Measurements from ENCODE around the gene SENP5. TPM values are rescaled to one million over a fixed set of nuclear protein-coding genes. Genes with fewer than 3 reads are reported as not detected.
"Not testable (repeated sequence)": the region's sequence is repeated elsewhere in the genome, so short reads cannot be mapped to it uniquely, and the experiment has no call there.

The SENP5 gene
- polyA plus RNA-seq, 3 donors from 2014 or later: 8.2 to 12.7 (median 8.3) TPM

GRCh38 chr3:196941729-196942225 lies 74.1 kb downstream of the SENP5 start:
- Mint-ChIP-seq H3K36me3 (peaks cover 0 to 21% (median 16%) of the 10 kb centered on the region in 3 donors), H3K27me3 (ENCODE audit: low read depth in 3 of 3) (peaks cover 5 to 17% (median 12%) of the 10 kb centered on the region in 3 donors), H3K4me1 (peaks cover 39 to 44% of the 10 kb centered on the region in 2 donors), H3K27ac (peak overlapping the region; percentile 95 to 98 (median 98)), H3K4me3 (peak overlapping the region; percentile 92 to 97 (median 94)), H3K9me3 (no peaks in the 10 kb centered on the region)
- DNase-seq: peak in 1 of 3 donors; percentile 53

- Mint-ChIP-seq H3K9me3 (no peaks in the 10 kb centered on the region), H3K27me3 (ENCODE audit: low read depth in 3 of 3) (peaks cover 5 to 17% (median 12%) of the 10 kb centered on the region in 3 donors), H3K36me3 (peaks cover 0 to 15% (median 10%) of the 10 kb centered on the region in 3 donors), H3K27ac (peak within 1 kb of the TSS; percentile 95 to 98 (median 98)), H3K4me1 (peaks cover 39 to 44% of the 10 kb centered on the region in 2 donors), H3K4me3 (peak within 1 kb of the TSS; percentile 92 to 97 (median 94))
- peak; percentile 99 for DNase-seq
Measured at GRCh38 chr3:196942226-196942914, 74.7 kb downstream of the SENP5 start, which contains the start of gene NCBP2. NCBP2 (minus strand) TSS chr3:196942528; CDS start chr3:196942503, 25 bp downstream.

GRCh38 chr3:196942915-196943277 lies 75.2 kb downstream of the SENP5 start:
- H3K4me1 Mint-ChIP-seq: peaks cover 39 to 44% of the 10 kb centered on the region in 2 donors
- DNase-seq: no peak
- H3K4me3 Mint-ChIP-seq: peak overlapping the region; percentile 92 to 97 (median 94)
- peaks cover 0 to 10% (median 4%) of the 10 kb centered on the region in 3 donors for H3K36me3 Mint-ChIP-seq
- H3K27ac Mint-ChIP-seq: peak overlapping the region; percentile 88 to 98 (median 92)
- H3K9me3 Mint-ChIP-seq: no peaks in the 10 kb centered on the region
- H3K27me3 Mint-ChIP-seq (ENCODE audit: low read depth in 3 of 3): peaks cover 5 to 17% (median 12%) of the 10 kb centered on the region in 3 donors

GRCh38 chr3:196944037-196944790 lies 76.5 kb downstream of the SENP5 start:
- Mint-ChIP-seq H3K27me3 (ENCODE audit: low read depth in 3 of 3) (peaks cover 5 to 17% (median 12%) of the 10 kb centered on the region in 3 donors), H3K4me1 (peaks cover 39 to 44% of the 10 kb centered on the region in 2 donors), H3K27ac (peak overlapping the region; percentile 77 to 98 (median 86)), H3K4me3 (peak overlapping the region; percentile 74 to 97 (median 93))
- DNase-seq, H3K9me3 Mint-ChIP-seq, H3K36me3 Mint-ChIP-seq: not testable (repeated sequence)

GRCh38 chr3:196947136-196947859 lies 79.6 kb downstream of the SENP5 start:
- Mint-ChIP-seq H3K4me1 (peaks cover 22 to 25% of the 10 kb centered on the region in 2 donors), H3K36me3 (no peaks in the 10 kb centered on the region), H3K27ac (no peak overlapping the region), H3K4me3 (no peak overlapping the region), H3K9me3 (no peaks in the 10 kb centered on the region), H3K27me3 (ENCODE audit: low read depth in 3 of 3) (peaks cover 2 to 9% (median 8%) of the 10 kb centered on the region in 3 donors)
- DNase-seq: no peak

GRCh38 chr3:196947860-196948441 lies 80.2 kb downstream of the SENP5 start:
- Mint-ChIP-seq H3K27ac (no peak overlapping the region), H3K27me3 (ENCODE audit: low read depth in 3 of 3) (peaks cover 0 to 5% (median 3%) of the 10 kb centered on the region in 3 donors), H3K9me3 (no peaks in the 10 kb centered on the region), H3K4me1 (peaks cover 19 to 21% of the 10 kb centered on the region in 2 donors), H3K4me3 (no peak overlapping the region), H3K36me3 (no peaks in the 10 kb centered on the region)
- DNase-seq: no peak

GRCh38 chr3:196948442-196949284 lies 80.9 kb downstream of the SENP5 start:
- H3K27me3 Mint-ChIP-seq (ENCODE audit: low read depth in 3 of 3): no peaks in the 10 kb centered on the region
- H3K36me3 Mint-ChIP-seq: no peaks in the 10 kb centered on the region
- no peak for DNase-seq
- no peak overlapping the region for H3K4me3 Mint-ChIP-seq
- H3K9me3 Mint-ChIP-seq: no peaks in the 10 kb centered on the region
- no peak overlapping the region for H3K27ac Mint-ChIP-seq
- peaks cover 12 to 14% of the 10 kb centered on the region in 2 donors for H3K4me1 Mint-ChIP-seq

GRCh38 chr3:196949285-196949619 lies 81.5 kb downstream of the SENP5 start:
- no peak for DNase-seq
- Mint-ChIP-seq H3K4me1 (peaks cover 6 to 8% of the 10 kb centered on the region in 2 donors), H3K9me3 (no peaks in the 10 kb centered on the region), H3K4me3 (no peak overlapping the region), H3K27ac (peak overlapping the region in 1 of 6 donors; percentile 81), H3K27me3 (ENCODE audit: low read depth in 3 of 3) (no peaks in the 10 kb centered on the region), H3K36me3 (no peaks in the 10 kb centered on the region)

- H3K4me1 Mint-ChIP-seq: peaks cover 2 to 3% of the 10 kb centered on the region in 2 donors
- H3K27me3 Mint-ChIP-seq (ENCODE audit: low read depth in 3 of 3): no peaks in the 10 kb centered on the region
- H3K36me3 Mint-ChIP-seq: no peaks in the 10 kb centered on the region
- peak overlapping the region in 1 of 6 donors; percentile 81 for H3K27ac Mint-ChIP-seq
- DNase-seq: no peak
- H3K4me3 Mint-ChIP-seq: no peak overlapping the region
- no peaks in the 10 kb centered on the region for H3K9me3 Mint-ChIP-seq
Measured at GRCh38 chr3:196949750-196950149, 82.0 kb downstream of the SENP5 start.

GRCh38 chr3:196951371-196951770 lies 83.7 kb downstream of the SENP5 start:
- no peaks in the 10 kb centered on the region for H3K27me3 Mint-ChIP-seq (ENCODE audit: low read depth in 3 of 3)
- no peaks in the 10 kb centered on the region for H3K4me1 Mint-ChIP-seq
- no peak for DNase-seq
- no peaks in the 10 kb centered on the region for H3K9me3 Mint-ChIP-seq
- H3K36me3 Mint-ChIP-seq: no peaks in the 10 kb centered on the region
- no peak overlapping the region for H3K4me3 Mint-ChIP-seq
- no peak overlapping the region for H3K27ac Mint-ChIP-seq

- Mint-ChIP-seq H3K27ac (no peak overlapping the region), H3K4me3 (no peak overlapping the region), H3K4me1 (no peaks in the 10 kb centered on the region), H3K27me3 (ENCODE audit: low read depth in 3 of 3) (no peaks in the 10 kb centered on the region), H3K36me3 (no peaks in the 10 kb centered on the region), H3K9me3 (no peaks in the 10 kb centered on the region)
- no peak for DNase-seq
Measured at GRCh38 chr3:196954832-196955231, 87.1 kb downstream of the SENP5 start.

GRCh38 chr3:196962108-196962929 lies 94.6 kb downstream of the SENP5 start:
- Mint-ChIP-seq H3K36me3 (no peaks in the 10 kb centered on the region), H3K4me1 (peaks cover 0 to under 1% of the 10 kb centered on the region in 2 donors), H3K9me3 (no peaks in the 10 kb centered on the region), H3K4me3 (no peak overlapping the region), H3K27me3 (ENCODE audit: low read depth in 3 of 3) (peaks cover 0 to 1% (median 0%) of the 10 kb centered on the region in 3 donors), H3K27ac (no peak overlapping the region)
- no peak for DNase-seq
